GM12892 (cell line): ENCODE measurements around the gene CACNG5.

Experiments used
- DNase-seq: peaks from one replicate; pipeline ENCODE4 v3.0.0; 2011; ENCODE audit not compliant: insufficient read length
- FAIRE-seq: peaks from 2 replicates; lab custom pipeline; 2011; peaks lifted over from hg19 to GRCh38; lab: Jason Lieb, UNC
- POLR2A ChIP-seq: IDR thresholded peaks from 2 replicates; pipeline ENCODE4 v1.6.1; 2011; ENCODE audit warnings: low read depth, low read length, control low read depth
- POLR2AphosphoS5 ChIP-seq: IDR thresholded peaks from 2 replicates; pipeline ENCODE4 v1.6.1; 2011; ENCODE audit warnings: low read depth, low read length, control low read depth
- TAF1 ChIP-seq: IDR thresholded peaks from 2 replicates; pipeline ENCODE4 v1.6.1; 2011; ENCODE audit warnings: low read depth, mild to moderate bottlenecking, control low read depth, low read length, borderline replicate concordance

Gene CACNG5

GRCh38 chr17:66842505-66842904 is 7.6 kb downstream of the CACNG5 start:
- FAIRE-seq = no peak
- no peak for TF ChIP-seq POLR2A
- DNase-seq = no peak

DNA sequence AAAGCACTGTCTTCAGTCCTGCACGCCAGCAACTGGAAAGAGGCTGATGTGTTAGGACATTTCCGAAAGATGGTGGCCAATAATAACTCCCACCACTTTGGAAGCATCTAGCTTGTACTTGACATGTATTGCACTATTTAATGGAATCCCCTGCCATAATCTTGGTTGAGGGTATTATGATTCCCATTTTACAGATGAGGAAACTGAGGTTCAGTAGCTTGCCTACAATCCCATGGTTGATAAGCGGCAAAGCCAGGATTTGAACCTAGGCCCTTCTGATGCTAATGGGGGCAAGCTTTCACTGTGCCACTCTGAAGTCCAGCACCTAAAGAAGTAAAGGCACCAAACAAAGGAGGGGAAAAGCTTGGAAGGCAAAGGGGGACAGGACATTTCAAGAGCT is 8.0 kb downstream of the CACNG5 start:
- DNase-seq (no peak), FAIRE-seq (no peak)
- no peak for TF ChIP-seq POLR2AphosphoS5

DNA sequence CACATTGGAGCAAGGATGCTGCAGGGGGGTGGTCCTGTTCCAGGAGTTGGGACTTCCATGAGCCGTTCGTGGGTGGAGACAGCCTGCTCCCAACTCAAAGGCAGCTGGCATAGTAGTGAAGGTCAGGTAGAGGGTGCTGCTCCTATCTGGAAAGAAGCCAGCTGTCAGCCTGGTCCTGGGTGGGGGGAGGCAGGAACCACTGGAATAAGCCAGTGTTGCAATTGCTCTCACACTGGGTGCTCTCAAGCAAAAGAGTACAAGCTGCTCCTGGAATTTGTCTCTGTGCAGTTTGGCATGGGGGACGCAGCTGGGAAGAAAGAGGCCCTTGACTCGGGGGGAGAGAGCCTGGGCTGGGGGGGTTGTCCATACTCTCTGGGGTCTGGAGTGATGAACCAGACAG is 8.7 kb downstream of the CACNG5 start:
- TF ChIP-seq POLR2AphosphoS5 (no peak), TAF1 (no peak), POLR2A (no peak)
- DNase-seq = no peak
- FAIRE-seq = no peak

DNA sequence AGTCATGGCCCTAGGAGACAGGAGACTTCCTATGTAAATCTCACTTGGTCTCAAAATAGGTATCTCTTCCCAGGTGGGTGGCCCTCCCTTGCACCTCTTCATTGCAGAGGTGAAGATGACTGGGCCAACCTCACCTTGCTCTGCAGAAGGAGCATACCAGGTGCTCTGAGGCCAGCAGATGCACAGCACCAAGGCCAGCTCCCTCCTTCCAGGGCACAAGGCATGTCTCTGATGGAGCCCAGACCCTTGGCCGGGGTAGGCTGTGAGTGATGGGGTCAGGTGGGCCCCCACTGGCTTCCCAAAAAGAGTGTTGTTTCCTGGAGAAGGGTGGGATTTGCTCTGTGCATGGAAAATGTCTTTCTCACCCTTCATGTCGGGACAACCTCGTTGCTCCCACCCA is 12.8 kb downstream of the CACNG5 start:
- FAIRE-seq (no peak), DNase-seq (no peak)
- TF ChIP-seq POLR2A = no peak
- no peak for TF ChIP-seq TAF1
- TF ChIP-seq POLR2AphosphoS5 = no peak

DNA sequence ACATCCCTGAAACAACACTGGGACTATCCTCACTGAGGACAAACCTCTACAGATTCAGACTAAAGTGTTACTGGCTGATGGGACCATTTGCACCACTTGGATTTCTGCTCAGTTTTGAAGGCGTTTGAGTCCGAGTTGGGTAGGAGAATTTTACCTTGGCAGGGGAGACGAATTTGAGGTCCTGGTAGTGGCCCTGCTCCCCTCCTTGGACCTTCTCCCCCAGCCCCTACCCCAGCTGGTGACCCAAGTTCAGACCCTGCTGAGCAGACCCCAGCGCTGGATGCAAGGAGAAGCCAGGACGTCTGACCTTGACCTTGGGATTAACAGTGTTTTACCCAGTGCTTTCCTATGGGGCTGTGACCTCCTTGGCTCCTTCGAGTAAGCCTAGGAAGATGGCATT is 13.6 kb downstream of the CACNG5 start:
- DNase-seq (no peak), FAIRE-seq (no peak)
- no peak for TF ChIP-seq TAF1
- TF ChIP-seq POLR2A = no peak
- no peak for TF ChIP-seq POLR2AphosphoS5

- DNase-seq = no peak
- TF ChIP-seq TAF1 (no peak), POLR2A (no peak), POLR2AphosphoS5 (no peak)
- FAIRE-seq = no peak
Observed at GRCh38 chr17:66849032-66849655, 14.2 kb downstream of the CACNG5 start.

GRCh38 chr17:66849851-66850580 is 15.1 kb downstream of the CACNG5 start:
- no peak for DNase-seq
- no peak for FAIRE-seq
- TF ChIP-seq TAF1 (no peak), POLR2A (no peak), POLR2AphosphoS5 (no peak)

DNA sequence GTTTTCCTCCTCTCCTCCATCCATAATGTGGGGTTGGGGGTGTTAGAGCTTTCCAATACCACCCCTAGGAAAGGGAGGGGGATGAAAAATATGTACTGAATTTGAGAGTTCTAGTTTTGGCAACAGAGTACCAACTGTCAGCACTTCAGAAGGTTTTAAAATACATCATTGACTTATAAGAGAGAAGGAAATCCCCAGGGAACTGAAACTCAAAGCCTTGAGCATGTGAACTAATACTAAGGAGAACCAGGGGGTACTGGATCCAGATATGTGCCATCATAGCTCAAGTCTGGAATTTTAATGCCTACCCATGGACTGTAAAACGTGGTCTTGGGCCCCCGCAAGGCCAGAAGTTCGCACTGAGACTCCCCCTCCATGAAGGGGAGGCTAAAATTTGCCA is 15.8 kb downstream of the CACNG5 start:
- FAIRE-seq = no peak
- no peak for TF ChIP-seq TAF1
- TF ChIP-seq POLR2A = no peak
- no peak for TF ChIP-seq POLR2AphosphoS5

GRCh38 chr17:66855204-66855603 is 20.3 kb downstream of the CACNG5 start:
- no peak for FAIRE-seq
- TF ChIP-seq TAF1 (no peak), POLR2A (no peak), POLR2AphosphoS5 (no peak)
- DNase-seq = no peak

More for the DNA sequence above, 15.8 kb downstream of the CACNG5 start:
- DNase-seq = no peak

GRCh38 chr17:66858226-66859083 is 23.5 kb downstream of the CACNG5 start:
- no peak for FAIRE-seq
- TF ChIP-seq POLR2AphosphoS5 (no peak), POLR2A (no peak), TAF1 (no peak)
- DNase-seq = no peak

DNA sequence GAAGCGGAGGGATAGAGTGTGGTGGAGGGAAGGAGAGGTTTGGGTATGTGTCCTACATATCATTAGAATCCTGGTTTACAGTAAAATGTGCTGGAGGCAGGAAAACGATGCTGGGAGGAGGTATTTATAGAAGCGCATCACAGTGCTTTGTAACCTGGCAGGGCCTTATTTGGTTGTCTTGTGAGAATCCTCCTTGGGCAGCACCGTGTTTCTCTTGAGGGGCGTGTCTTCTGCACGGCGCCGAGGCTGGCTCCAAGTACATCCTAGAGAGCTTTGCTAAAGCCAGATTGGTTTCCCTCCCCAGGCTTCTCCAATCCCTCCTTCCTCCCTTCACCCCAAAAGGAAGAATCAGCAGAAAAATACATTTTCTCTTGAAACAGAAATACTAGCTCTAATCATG is 24.4 kb downstream of the CACNG5 start:
- DNase-seq = no peak
- FAIRE-seq = no peak
- TF ChIP-seq POLR2A (no peak), POLR2AphosphoS5 (no peak)
